Upper lobe of left lung (tissue), 4 donors: ENCODE data around the gene AKAP12.

Experiments used
- CTCF ChIP-seq, 6 experiments: fragments of 450-650 bp in 4 of 6; fragments of 200-600 bp in 2 of 6; sonication (generic) in 2 of 6; IDR thresholded peaks; one replicate each; pipeline ENCODE4 v1.5.1; 2016 to 2019; ENCODE audit warnings: antibody characterized with exemption in 6 of 6
- EP300 ChIP-seq, 4 donors: sonication (generic); formaldehyde crosslinking; IDR thresholded peaks; one replicate each; pipeline ENCODE4 v1.5.1; 2017; ENCODE audit warnings: antibody characterized with exemption in 4 of 4, control low read depth in 2 of 4
- POLR2A ChIP-seq, 4 donors: fragments of 450-650 bp; IDR thresholded peaks; one replicate each; pipeline ENCODE4 v1.5.1; 2016 to 2017; ENCODE audit warnings: antibody characterized with exemption in 4 of 4, mild to moderate bottlenecking in 2 of 4
- POLR2AphosphoS5 ChIP-seq, 2 donors: sonication (generic); formaldehyde crosslinking; IDR thresholded peaks; one replicate each; pipeline ENCODE4 v1.5.1; 2017; ENCODE audit warnings: antibody characterized with exemption in 2 of 2

GRCh38 chr6:151288712-151289398, 49.1 kb downstream of the AKAP12 start:
- TF ChIP-seq CTCF (IDR thresholded peaks at IDR 0.05): no peak
- no peak for TF ChIP-seq POLR2A (IDR thresholded peaks at IDR 0.05)
- no peak for TF ChIP-seq EP300 (IDR thresholded peaks at IDR 0.05)
- no peak for TF ChIP-seq POLR2AphosphoS5 (IDR thresholded peaks at IDR 0.05)
